Measurements from ENCODE around the gene SCYL1. TPM values are rescaled to one million over a fixed set of nuclear protein-coding genes. Genes with fewer than 3 reads are reported as not detected.

The SCYL1 gene
- total and polyA plus RNA-seq, 2 donors from 2014 or later, result 72.2 to 78.9 TPM

- H3K9ac ChIP-seq (ENCODE audit: low read length in 3 of 3), result peak overlapping the region in 2 of 3 donors; percentile 60 to 77
- TF ChIP-seq CTCF (IDR thresholded peaks at IDR 0.05; ENCODE audit: borderline replicate concordance, extremely low read depth, insufficient read depth), result peak; percentile 77
- intact Hi-C loops (cut with DNase I), result no loop called here
These were observed 49.4 kb downstream of the SCYL1 start for GRCh38 chr11:65574109-65574810.

GRCh38 chr11:65574811-65575567, 50.1 kb downstream of the SCYL1 start:
- H3K36me3 ChIP-seq (ENCODE audit: control insufficient read depth in 2 of 3, insufficient read depth in 3 of 3, low read length in 3 of 3), result no peaks in the 10 kb centered on the region
- DNase-seq, result peak in 2 of 5 donors; percentile 63 to 86
- intact Hi-C loops (cut with DNase I), result no loop called here
- no peak for TF ChIP-seq CTCF (IDR thresholded peaks at IDR 0.05; ENCODE audit: borderline replicate concordance, extremely low read depth, insufficient read depth)
- peaks cover 0 to 45% (median 19%) of the 10 kb centered on the region in 3 donors for H3K4me1 ChIP-seq (ENCODE audit: control insufficient read depth in 2 of 3, insufficient read depth in 2 of 3, low read depth in 1 of 3, low read length in 3 of 3)
- H3K27me3 ChIP-seq (ENCODE audit: control insufficient read depth, insufficient read depth, low read length), result no peaks in the 10 kb centered on the region
- peak overlapping the region in 2 of 3 donors; percentile 48 to 77 for H3K9ac ChIP-seq (ENCODE audit: low read length in 3 of 3)
- no peak for FAIRE-seq
- H3K4me3 ChIP-seq (ENCODE audit: low read length in 3 of 3), result peak overlapping the region; percentile 2 to 80 (median 68)
- peak overlapping the region; percentile 71 to 89 for H3K27ac ChIP-seq (ENCODE audit: low read depth in 2 of 2, low read length in 2 of 2)
- no peaks in the 10 kb centered on the region for H3K9me3 ChIP-seq (ENCODE audit: control insufficient read depth in 2 of 3, insufficient read depth in 1 of 3, low read length in 3 of 3)

More at GRCh38 chr11:65574109-65574810, 49.4 kb downstream of the SCYL1 start:
- Histone ChIP-seq H3K4me3 (ENCODE audit: low read length in 3 of 3) (peak overlapping the region in 2 of 3 donors; percentile 72 to 80), H3K9me3 (ENCODE audit: control insufficient read depth in 2 of 3, insufficient read depth in 1 of 3, low read length in 3 of 3) (no peaks in the 10 kb centered on the region), H3K27ac (ENCODE audit: low read depth in 2 of 2, low read length in 2 of 2) (peak overlapping the region; percentile 71 to 89), H3K36me3 (ENCODE audit: control insufficient read depth in 2 of 3, insufficient read depth in 3 of 3, low read length in 3 of 3) (no peaks in the 10 kb centered on the region), H3K27me3 (ENCODE audit: control insufficient read depth, insufficient read depth, low read length) (no peaks in the 10 kb centered on the region), H3K4me1 (ENCODE audit: control insufficient read depth in 2 of 3, insufficient read depth in 2 of 3, low read depth in 1 of 3, low read length in 3 of 3) (peaks cover 0 to 47% (median 21%) of the 10 kb centered on the region in 3 donors)
- peak; percentile 90 to 99 (median 93) for DNase-seq
- no peak for FAIRE-seq

- no peaks in the 10 kb centered on the region for H3K9me3 ChIP-seq (ENCODE audit: control insufficient read depth in 2 of 3, insufficient read depth in 1 of 3, low read length in 3 of 3)
- peaks cover 0 to 5% (median 0%) of the 10 kb centered on the region in 3 donors for H3K36me3 ChIP-seq (ENCODE audit: control insufficient read depth in 2 of 3, insufficient read depth in 3 of 3, low read length in 3 of 3)
- peaks cover 0 to 45% (median 19%) of the 10 kb centered on the region in 3 donors for H3K4me1 ChIP-seq (ENCODE audit: control insufficient read depth in 2 of 3, insufficient read depth in 2 of 3, low read depth in 1 of 3, low read length in 3 of 3)
- intact Hi-C loops (cut with DNase I), result no loop called here
- no peak for FAIRE-seq
- TF ChIP-seq CTCF (IDR thresholded peaks at IDR 0.05; ENCODE audit: borderline replicate concordance, extremely low read depth, insufficient read depth), result no peak
- no peaks in the 10 kb centered on the region for H3K27me3 ChIP-seq (ENCODE audit: control insufficient read depth, insufficient read depth, low read length)
- peak in 3 of 5 donors; percentile 75 to 90 (median 79) for DNase-seq
- H3K4me3 ChIP-seq (ENCODE audit: low read length in 3 of 3), result peak within 1 kb of the TSS; percentile 2 to 80 (median 68)
- H3K9ac ChIP-seq (ENCODE audit: low read length in 3 of 3), result peak within 1 kb of the TSS in 2 of 3 donors; percentile 48 to 77
- H3K27ac ChIP-seq (ENCODE audit: low read depth in 2 of 2, low read length in 2 of 2), result peak within 1 kb of the TSS; percentile 85 to 89
These were observed 50.8 kb downstream of the SCYL1 start, which contains the start of gene EHBP1L1 for GRCh38 chr11:65575568-65576231. TSS of gene EHBP1L1 (plus strand) at chr11:65576053. CDS start at chr11:65576303, 250 bp downstream.
